ENCODE data around the gene PRICKLE1.

Gene PRICKLE1

GRCh38 chr12:42605685-42606084, 16.1 kb upstream of the PRICKLE1 start:
- Mint-ChIP-seq H3K4me3 (no peak overlapping the region), H3K36me3 (ENCODE audit: low read depth) (no peaks in the 10 kb centered on the region), H3K27me3 (ENCODE audit: low read depth) (no peaks in the 10 kb centered on the region), H3K27ac (no peak overlapping the region), H3K9me3 (no peaks in the 10 kb centered on the region), H3K4me1 (peaks cover 22% of the 10 kb centered on the region)
- TF ChIP-seq CTCF (IDR thresholded peaks at IDR 0.05; ENCODE audit: unreplicated experiment in 3 of 3), result no peak

GRCh38 chr12:42603246-42603990, 13.9 kb upstream of the PRICKLE1 start:
- Mint-ChIP-seq H3K4me1 (peaks cover 14% of the 10 kb centered on the region), H3K9me3 (no peaks in the 10 kb centered on the region), H3K36me3 (ENCODE audit: low read depth) (no peaks in the 10 kb centered on the region), H3K27me3 (ENCODE audit: low read depth) (no peaks in the 10 kb centered on the region), H3K4me3 (no peak overlapping the region), H3K27ac (peak overlapping the region in 1 of 3 experiments; percentile 30)
- no peak for TF ChIP-seq CTCF (IDR thresholded peaks at IDR 0.05; ENCODE audit: unreplicated experiment in 3 of 3)

DNA sequence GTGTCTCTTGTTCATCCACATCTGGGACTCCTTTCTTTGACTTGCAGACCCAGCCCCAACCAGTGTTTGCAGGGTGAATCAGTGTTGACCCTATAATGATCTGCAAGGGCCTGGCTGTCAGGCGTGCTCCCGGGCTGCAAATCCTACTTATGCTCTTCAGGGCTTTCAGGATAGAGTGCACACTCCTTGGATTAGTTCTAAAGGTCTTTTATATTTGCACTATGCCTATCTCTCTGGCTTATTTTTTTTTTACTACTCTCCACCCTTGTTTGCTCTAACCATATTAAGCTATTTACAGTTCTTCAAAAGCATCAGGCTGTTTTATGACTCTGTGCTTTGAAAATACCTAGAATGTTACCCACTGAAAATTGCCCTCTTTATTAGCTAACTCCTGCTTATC, 4.3 kb upstream of the PRICKLE1 start:
- Mint-ChIP-seq H3K4me1 (peaks cover 7% of the 10 kb centered on the region), H3K4me3 (peak overlapping the region in 1 of 3 experiments; percentile 16), H3K9me3 (no peaks in the 10 kb centered on the region), H3K36me3 (ENCODE audit: low read depth) (no peaks in the 10 kb centered on the region), H3K27ac (no peak overlapping the region), H3K27me3 (ENCODE audit: low read depth) (no peaks in the 10 kb centered on the region)
- no peak for TF ChIP-seq CTCF (IDR thresholded peaks at IDR 0.05; ENCODE audit: unreplicated experiment in 3 of 3)

DNA sequence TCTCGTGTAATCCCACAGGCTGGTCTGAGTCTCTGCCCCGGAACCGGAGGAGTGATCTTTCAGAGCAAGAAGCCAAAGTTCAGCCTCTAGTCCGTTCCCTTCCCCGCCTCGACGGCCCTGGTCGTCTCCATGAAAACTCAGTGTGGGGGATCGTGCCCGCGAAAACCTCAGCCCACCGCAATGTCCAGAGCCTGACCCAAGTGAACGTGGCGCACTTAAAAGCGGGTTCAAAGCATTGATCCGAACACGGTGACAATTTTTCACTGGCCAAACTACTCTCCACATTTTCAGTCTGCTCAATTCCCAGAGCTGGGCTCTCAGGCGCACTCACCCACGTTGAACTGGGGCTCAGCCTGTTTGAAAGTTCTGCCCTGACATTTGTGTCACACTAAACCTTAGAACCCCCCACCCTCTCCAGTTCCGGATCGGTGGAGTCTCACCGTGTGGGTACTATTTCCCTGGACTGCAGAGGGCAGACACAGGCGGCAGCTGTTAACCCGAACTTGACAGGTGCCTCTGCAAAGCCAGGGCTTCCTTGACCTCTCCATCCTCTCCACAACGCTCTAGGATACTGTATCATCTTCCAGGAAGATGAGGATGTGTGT, 886 bp upstream of the PRICKLE1 start:
- H3K36me3 Mint-ChIP-seq (ENCODE audit: low read depth), result no peaks in the 10 kb centered on the region
- no peak for TF ChIP-seq CTCF (IDR thresholded peaks at IDR 0.05; ENCODE audit: unreplicated experiment in 3 of 3)
- H3K9me3 Mint-ChIP-seq, result no peaks in the 10 kb centered on the region

GRCh38 chr12:42588524-42589464, 752 bp downstream of the PRICKLE1 start:
- Mint-ChIP-seq H3K9me3 (no peaks in the 10 kb centered on the region), H3K36me3 (ENCODE audit: low read depth) (no peaks in the 10 kb centered on the region), H3K27me3 (ENCODE audit: low read depth) (peaks cover 3% of the 10 kb centered on the region)

More for the DNA sequence above, 886 bp upstream of the PRICKLE1 start:
- Mint-ChIP-seq H3K27ac (peak overlapping the region; percentile 95 to 97 (median 96)), H3K4me3 (peak overlapping the region; percentile 88 to 96 (median 93)), H3K4me1 (peaks cover 29% of the 10 kb centered on the region), H3K27me3 (ENCODE audit: low read depth) (peaks cover 3% of the 10 kb centered on the region)

More at GRCh38 chr12:42588524-42589464, 752 bp downstream of the PRICKLE1 start:
- peak; percentile 18 to 45 (median 28) for TF ChIP-seq CTCF (IDR thresholded peaks at IDR 0.05; ENCODE audit: unreplicated experiment in 3 of 3)
- Mint-ChIP-seq H3K4me1 (peaks cover 45% of the 10 kb centered on the region), H3K27ac (peak overlapping the region; percentile 92 to 96 (median 93)), H3K4me3 (peak overlapping the region; percentile 92 to 94 (median 92))

Measured in nephron (organoid).